ENCODE measurements around the gene JAKMIP3.

The JAKMIP3 gene

GRCh38 chr10:132113766-132114365, 48.1 kb downstream of the JAKMIP3 start:
- no peak for DNase-seq

- DNase-seq: no peak
Measured at GRCh38 chr10:132114953-132115520, 49.3 kb downstream of the JAKMIP3 start.

Data from CD4-positive, alpha-beta T cell treated with Interleukin-1 beta for 1 hour (primary cell).